BE2C (cell line): ENCODE results near the gene KIF26A.

Experiments used
- DNase-seq: peaks from one replicate; pipeline ENCODE4 v3.0.0-alpha.2; 2020
- H3K27me3 ChIP-seq: fragments of 250-450 bp; sonication (Bioruptor Pico); 2 replicates; pipeline ENCODE4 v1.5.1; 2020; ENCODE audit warnings: mild to moderate bottlenecking
- H3K36me3 ChIP-seq: fragments of 250-450 bp; sonication (Bioruptor Pico); 2 replicates; pipeline ENCODE4 v1.5.1; 2020; ENCODE audit warnings: mild to moderate bottlenecking
- H3K4me1 ChIP-seq: fragments of 250-450 bp; sonication (Bioruptor Pico); 2 replicates; pipeline ENCODE4 v1.5.1; 2020
- H3K4me3 ChIP-seq: 2 replicates; pipeline ENCODE4 v1.5.1; 2011; ENCODE audit warnings: low read depth, low read length
- H3K9me3 ChIP-seq: fragments of 250-450 bp; sonication (Bioruptor Pico); 2 replicates; pipeline ENCODE4 v1.5.1; 2020
- TF ChIP-seq, protein P1 (sequence below): IDR thresholded peaks from 2 replicates; pipeline ENCODE4 v1.5.1; 2012; ENCODE audit warnings: mild to moderate bottlenecking, low read depth, low read length

The KIF26A gene

DNA sequence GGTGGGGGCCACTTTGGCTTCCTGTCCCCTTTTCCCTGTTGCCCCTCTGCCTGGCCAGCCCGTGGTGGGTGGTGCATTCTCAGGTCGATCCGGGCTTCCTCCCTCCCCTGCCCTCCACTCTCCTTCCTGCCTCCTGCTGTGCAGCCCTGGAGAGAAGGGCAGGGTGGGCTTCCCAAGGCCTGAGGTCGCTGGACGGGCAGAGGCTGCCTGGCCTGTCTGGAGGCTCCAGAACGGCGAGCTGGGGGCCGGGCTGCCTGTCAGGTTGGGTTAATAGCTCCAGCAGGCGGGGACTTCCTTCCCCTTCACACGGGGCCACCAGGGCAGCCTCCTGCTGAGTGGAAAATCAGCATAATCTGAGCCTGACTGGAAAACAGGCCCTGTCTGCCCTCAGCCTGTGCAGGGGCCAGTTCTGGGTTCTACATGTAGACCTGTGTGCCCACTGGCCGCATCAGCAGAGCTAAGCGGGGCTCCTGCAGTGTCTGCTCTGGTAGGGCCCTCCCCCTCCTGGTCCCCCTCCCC lies 11.3 kb downstream of the KIF26A start:
- H3K4me3 ChIP-seq = peak overlapping the region; percentile 29
- peaks cover 73% of the 10 kb centered on the region for H3K4me1 ChIP-seq
- H3K9me3 ChIP-seq = no peaks in the 10 kb centered on the region
- DNase-seq = peak; percentile 91
- TF ChIP-seq, protein P1, sequence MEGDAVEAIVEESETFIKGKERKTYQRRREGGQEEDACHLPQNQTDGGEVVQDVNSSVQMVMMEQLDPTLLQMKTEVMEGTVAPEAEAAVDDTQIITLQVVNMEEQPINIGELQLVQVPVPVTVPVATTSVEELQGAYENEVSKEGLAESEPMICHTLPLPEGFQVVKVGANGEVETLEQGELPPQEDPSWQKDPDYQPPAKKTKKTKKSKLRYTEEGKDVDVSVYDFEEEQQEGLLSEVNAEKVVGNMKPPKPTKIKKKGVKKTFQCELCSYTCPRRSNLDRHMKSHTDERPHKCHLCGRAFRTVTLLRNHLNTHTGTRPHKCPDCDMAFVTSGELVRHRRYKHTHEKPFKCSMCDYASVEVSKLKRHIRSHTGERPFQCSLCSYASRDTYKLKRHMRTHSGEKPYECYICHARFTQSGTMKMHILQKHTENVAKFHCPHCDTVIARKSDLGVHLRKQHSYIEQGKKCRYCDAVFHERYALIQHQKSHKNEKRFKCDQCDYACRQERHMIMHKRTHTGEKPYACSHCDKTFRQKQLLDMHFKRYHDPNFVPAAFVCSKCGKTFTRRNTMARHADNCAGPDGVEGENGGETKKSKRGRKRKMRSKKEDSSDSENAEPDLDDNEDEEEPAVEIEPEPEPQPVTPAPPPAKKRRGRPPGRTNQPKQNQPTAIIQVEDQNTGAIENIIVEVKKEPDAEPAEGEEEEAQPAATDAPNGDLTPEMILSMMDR = no peak
- H3K36me3 ChIP-seq = peaks cover 75% of the 10 kb centered on the region
- no peaks in the 10 kb centered on the region for H3K27me3 ChIP-seq

DNA sequence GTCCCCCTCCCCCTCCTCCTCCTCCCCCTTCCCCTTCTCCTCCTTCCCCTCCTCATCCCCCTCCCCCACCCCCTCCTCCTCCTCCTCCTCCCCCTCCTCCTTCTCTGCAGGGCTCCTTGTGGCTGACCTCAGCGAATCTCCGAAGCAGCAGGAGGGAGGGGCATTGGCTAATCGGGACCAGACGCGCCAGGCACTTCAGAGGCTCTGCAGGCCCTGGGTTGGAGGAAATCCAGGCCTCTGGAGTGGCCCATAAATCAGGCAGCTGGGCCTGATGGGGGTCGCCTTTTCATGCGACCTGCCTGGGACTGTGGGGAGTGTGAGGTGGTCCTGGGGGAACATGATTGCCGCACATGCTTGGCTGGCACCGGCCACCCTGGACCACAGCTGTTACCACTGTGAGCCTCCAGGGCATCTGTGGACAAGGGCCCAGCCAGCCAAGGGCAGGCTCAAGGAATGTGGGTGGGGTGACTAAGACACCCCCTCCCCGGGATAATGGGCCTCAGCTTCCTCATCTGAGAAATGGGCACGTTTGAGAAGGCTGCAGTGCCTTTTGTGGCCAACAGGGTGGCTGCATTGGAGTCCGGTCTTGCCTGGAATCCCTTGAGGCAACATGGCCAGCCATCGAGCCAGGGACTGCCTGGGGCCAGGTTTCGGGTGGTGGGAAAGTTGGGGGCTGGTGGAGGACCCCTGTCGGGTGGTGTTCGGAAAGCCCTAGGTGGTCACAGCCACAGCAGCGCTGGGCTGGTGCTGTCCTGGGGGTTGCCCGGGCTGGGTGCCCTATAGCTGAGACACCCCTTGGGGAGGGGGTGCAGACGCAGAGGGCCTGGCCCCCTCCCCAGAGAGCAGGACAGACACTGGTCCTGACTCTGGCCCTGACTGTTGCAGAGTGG lies 12.0 kb downstream of the KIF26A start:
- Histone ChIP-seq H3K36me3 (peaks cover 75% of the 10 kb centered on the region), H3K4me1 (peaks cover 67% of the 10 kb centered on the region), H3K4me3 (no peak overlapping the region), H3K9me3 (no peaks in the 10 kb centered on the region), H3K27me3 (no peaks in the 10 kb centered on the region)
- TF ChIP-seq, protein P1 = peak; percentile 55
- DNase-seq = peak; percentile 97

DNA sequence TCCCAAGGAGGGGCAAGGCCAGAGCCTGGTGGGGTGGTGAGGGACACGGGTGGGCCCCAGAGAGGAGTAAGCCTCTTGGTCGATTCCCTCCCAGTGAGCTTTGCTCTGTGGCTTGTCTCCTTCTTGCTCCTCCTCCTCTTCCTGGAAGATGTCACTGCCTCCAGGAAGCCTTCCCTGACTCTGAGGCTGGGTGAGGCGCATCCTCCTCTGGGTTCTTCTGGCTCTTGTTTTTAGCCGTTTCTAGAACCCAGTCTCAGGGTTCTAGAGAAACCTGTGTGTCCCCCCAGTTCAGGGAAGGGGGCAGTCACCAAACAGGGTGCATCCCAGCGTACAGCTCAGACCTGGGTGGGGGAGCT lies 12.6 kb downstream of the KIF26A start:
- Histone ChIP-seq H3K4me1 (peaks cover 65% of the 10 kb centered on the region), H3K36me3 (peaks cover 75% of the 10 kb centered on the region), H3K9me3 (no peaks in the 10 kb centered on the region), H3K4me3 (no peak overlapping the region), H3K27me3 (no peaks in the 10 kb centered on the region)
- no peak for DNase-seq
- TF ChIP-seq, protein P1 = no peak

DNA sequence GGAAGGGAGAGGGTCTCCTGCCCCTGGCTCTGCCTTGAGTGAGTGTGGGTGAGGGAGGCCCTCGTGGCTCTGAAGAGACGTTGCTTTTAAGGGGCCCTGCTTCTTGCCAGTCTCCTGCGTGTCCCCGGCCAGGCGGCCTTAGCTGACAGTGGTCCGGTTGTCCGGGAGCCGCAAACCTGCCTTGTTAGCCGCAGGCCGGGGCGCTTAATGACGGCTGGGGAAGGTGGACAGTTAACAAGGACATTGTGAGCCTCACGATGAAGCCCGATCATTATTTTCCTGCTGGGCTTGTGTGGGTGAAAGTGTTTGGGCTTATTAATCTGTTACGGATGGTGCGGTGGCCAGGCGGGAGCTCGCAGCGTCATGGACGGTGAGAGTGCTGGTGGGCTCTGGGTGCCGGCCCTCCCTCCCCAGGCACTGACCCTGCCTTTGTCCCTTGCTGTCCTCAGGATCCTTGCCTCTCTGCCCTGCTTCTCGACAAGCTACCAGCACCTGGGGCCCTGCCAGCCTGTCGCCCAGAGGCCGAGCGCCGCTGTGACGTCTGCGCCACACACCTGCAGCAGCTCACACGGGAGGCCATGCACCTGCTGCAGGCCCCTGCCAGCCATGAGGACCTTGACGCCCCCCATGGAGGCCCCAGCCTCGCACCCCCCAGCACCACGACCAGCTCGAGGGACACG lies 13.3 kb downstream of the KIF26A start:
- no peaks in the 10 kb centered on the region for H3K9me3 ChIP-seq
- TF ChIP-seq, protein P1 = no peak

DNA sequence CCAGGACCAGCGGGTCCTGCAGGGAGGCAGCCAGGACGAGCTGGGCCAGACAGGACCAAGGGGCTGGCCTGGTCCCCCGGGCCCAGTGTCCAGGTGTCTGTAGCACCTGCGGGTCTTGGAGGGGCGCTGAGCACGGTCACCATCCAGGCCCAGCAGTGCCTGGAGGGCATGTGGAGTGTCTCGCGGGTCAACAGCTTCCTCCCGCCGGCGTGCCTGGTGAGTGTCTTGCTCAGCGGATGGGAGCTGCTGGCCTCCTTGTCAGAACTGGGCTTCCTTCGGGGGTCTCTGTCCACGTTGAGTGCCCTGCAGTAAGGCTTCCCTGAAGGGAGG lies 13.8 kb downstream of the KIF26A start:
- DNase-seq = no peak
- Histone ChIP-seq H3K4me3 (no peak overlapping the region), H3K4me1 (peaks cover 65% of the 10 kb centered on the region), H3K9me3 (no peaks in the 10 kb centered on the region), H3K36me3 (peaks cover 72% of the 10 kb centered on the region), H3K27me3 (no peaks in the 10 kb centered on the region)
- TF ChIP-seq, protein P1 = no peak

More for the DNA sequence above, 13.3 kb downstream of the KIF26A start:
- H3K36me3 ChIP-seq = peaks cover 73% of the 10 kb centered on the region
- peaks cover 65% of the 10 kb centered on the region for H3K4me1 ChIP-seq
- no peak overlapping the region for H3K4me3 ChIP-seq
- no peaks in the 10 kb centered on the region for H3K27me3 ChIP-seq
- DNase-seq = no peak
